HepG2 (cell line): Measurements from ENCODE around the gene INTS4. TPM values are rescaled to one million over a fixed set of nuclear protein-coding genes. Genes with fewer than 3 reads are reported as not detected.

ENCODE experiments used
- CAMTA2 ChIP-seq: sonication (generic); formaldehyde crosslinking; IDR thresholded peaks from 2 replicates; pipeline ENCODE4 v1.4.0; 2020; ENCODE audit warnings: mild to moderate bottlenecking, missing genetic modification reagents, borderline replicate concordance
- E2F2 ChIP-seq: sonication (generic); formaldehyde crosslinking; IDR thresholded peaks from 2 replicates; pipeline ENCODE4 v1.4.0; 2020; ENCODE audit warnings: missing genetic modification reagents, borderline replicate concordance
- HOXA9 ChIP-seq: sonication (generic); formaldehyde crosslinking; IDR thresholded peaks from 2 replicates; pipeline ENCODE4 v1.8.1; 2022; ENCODE audit warnings: missing genetic modification reagents, mild to moderate bottlenecking, moderate library complexity, borderline replicate concordance
- KAT7 ChIP-seq: IDR thresholded peaks from 2 replicates; pipeline ENCODE4 v1.6.1; 2018; ENCODE audit warnings: borderline replicate concordance, missing compliant biosample characterization
- KDM1A ChIP-seq: IDR thresholded peaks from 2 replicates; pipeline ENCODE4 v1.6.1; 2016; ENCODE audit warnings: missing compliant biosample characterization
- MAX ChIP-seq: IDR thresholded peaks from 2 replicates; pipeline ENCODE4 v1.6.1; 2012; ENCODE audit warnings: inconsistent platforms
- NR2F6 ChIP-seq, 2 experiments: IDR thresholded peaks; 2 replicates each; pipeline ENCODE4 v1.6.1; 2016; ENCODE audit warnings: antibody characterized with exemption in 1 of 2, mild to moderate bottlenecking in 1 of 2
- PHF5A ChIP-seq: IDR thresholded peaks from one replicate; pipeline ENCODE4 v1.6.1; 2018; ENCODE audit warnings: low read depth, missing genetic modification reagents; ENCODE audit not compliant: unreplicated experiment
- SNAPC5 ChIP-seq: sonication (generic); formaldehyde crosslinking; IDR thresholded peaks from 2 replicates; pipeline ENCODE4 v1.8.1; 2023; ENCODE audit warnings: mild to moderate bottlenecking, missing genetic modification reagents, borderline replicate concordance
- ZBTB34 ChIP-seq: sonication (generic); formaldehyde crosslinking; IDR thresholded peaks from 2 replicates; pipeline ENCODE4 v1.8.0; 2022; ENCODE audit warnings: mild to moderate bottlenecking, missing genetic modification reagents
- ZHX2 ChIP-seq, 2 experiments: sonication (generic) in 1 of 2; formaldehyde crosslinking in 1 of 2; IDR thresholded peaks; 2 replicates each; pipeline versions ENCODE4 v1.6.1 to v1.9.0; 2014 to 2022; ENCODE audit warnings: antibody characterized with exemption in 1 of 2, borderline replicate concordance in 1 of 2, inconsistent platforms in 1 of 2, low read depth in 1 of 2, missing genetic modification reagents in 1 of 2
- ZNF484 ChIP-seq: sonication (generic); formaldehyde crosslinking; IDR thresholded peaks from 2 replicates; pipeline ENCODE4 v1.5.1; 2020; ENCODE audit warnings: mild to moderate bottlenecking, low read depth, missing genetic modification reagents, borderline replicate concordance
- ZNF564 ChIP-seq: sonication (generic); formaldehyde crosslinking; IDR thresholded peaks from 2 replicates; pipeline ENCODE4 v1.8.1; 2023; ENCODE audit warnings: mild to moderate bottlenecking, missing genetic modification reagents
- ZNF639 ChIP-seq: conservative IDR thresholded peaks from 2 replicates; pipeline ENCODE4 v1.6.1; 2018; ENCODE audit warnings: missing genetic modification reagents
- ZNF691 ChIP-seq: sonication (generic); formaldehyde crosslinking; IDR thresholded peaks from 2 replicates; pipeline ENCODE4 v1.4.0; 2020; ENCODE audit warnings: missing genetic modification reagents, low read depth, mild to moderate bottlenecking, borderline replicate concordance
- polyA plus RNA-seq, 8 experiments: library from polyadenylated mRNA; depleted of rRNA in 3 of 8; stranded (reverse) in 7 of 8; unstranded in 1 of 8; fragments of >200 nt; fragmentation: Illumina TruSeq in 4 of 8; extraction: Trizol in 4 of 8; gene quantifications; 2 replicates each; pipeline versions ENCODE4 v1.2.1 to v1.2.3, GENCODE V29; 2011 to 2016; ENCODE audit warnings: low read depth in 4 of 8, missing spikeins in 1 of 8, mixed read lengths in 1 of 8; ENCODE audit not compliant: insufficient read depth in 1 of 8
- total RNA-seq, 5 experiments: library from RNA; depleted of rRNA; stranded (reverse); fragments of >200 nt; fragmentation: Illumina TruSeq; extraction: Trizol; gene quantifications; 2 replicates each; pipeline ENCODE4 v1.2.3, GENCODE V29; 2016; ENCODE audit warnings: low read depth in 1 of 5

Gene INTS4
- total and polyA plus RNA-seq, 2 of the 13 experiments (the other 11 are each of a cell fraction or from before 2014, with no cell fraction given), result 37.3 to 44.8 TPM

GRCh38 chr11:78022397-78023396, 28.2 kb upstream of the INTS4 start, which contains the start of gene KCTD14 (continued):
- TF ChIP-seq MAX (peak; percentile 91), E2F2 (CRISPR knock-in tag) (no peak), KAT7 (CRISPR knock-in tag) (peak; percentile 70; the same call in 1 of the 2 replicates), ZBTB34 (CRISPR knock-in tag) (peak; percentile 47; the same call in 1 of the 2 replicates), ZNF484 (CRISPR knock-in tag) (no peak), ZHX2 (IDR thresholded peaks at IDR 0.05; ENCODE audit: low read depth) (0 out of 2 replicates have a peak, but pooled peaks have one; percentile 56), ZHX2 (CRISPR knock-in tag; IDR thresholded peaks at IDR 0.05; ENCODE audit: borderline replicate concordance) (no peak), ZNF639 (no peak), NR2F6 (IDR thresholded peaks at IDR 0.05) (no peak), NR2F6 (CRISPR knock-in tag; IDR thresholded peaks at IDR 0.05) (peak; percentile 19; the same call in 1 of the 2 replicates), HOXA9 (CRISPR knock-in tag) (no peak), SNAPC5 (CRISPR knock-in tag) (peak; percentile 56; the same call in 1 of the 2 replicates), PHF5A (CRISPR knock-in tag) (no peak), ZNF691 (CRISPR knock-in tag) (peak; percentile 79; the same call in 1 of the 2 replicates), KDM1A (CRISPR knock-in tag) (no peak), CAMTA2 (CRISPR knock-in tag) (no peak), ZNF564 (CRISPR knock-in tag) (no peak)
